Kidney (tissue), 14 donors: ENCODE data around the gene PPFIBP2. TPM values are rescaled to one million over a fixed set of nuclear protein-coding genes. Genes with fewer than 3 reads are reported as not detected.

Experiments used
- DNase-seq, 5 donors: peaks; one replicate each; pipeline ENCODE4 v3.0.0-alpha.2; 2013 to 2020
- FAIRE-seq: peaks from 2 replicates; lab custom pipeline; 2012; peaks lifted over from hg19 to GRCh38; lab: Jason Lieb, UNC
- H3K27ac ChIP-seq, 2 donors: one replicate each; pipeline ENCODE4 v1.7.0; 2013; ENCODE audit warnings: low read depth in 2 of 2, low read length in 2 of 2, inconsistent platforms in 1 of 2
- H3K27me3 ChIP-seq: one replicate; pipeline ENCODE4 v1.7.1; 2013; ENCODE audit warnings: low read length, inconsistent platforms; ENCODE audit not compliant: control insufficient read depth, insufficient read depth
- H3K36me3 ChIP-seq, 3 donors: one replicate each; pipeline versions ENCODE4 v1.7.0 to v1.7.1; 2013; ENCODE audit warnings: low read length in 3 of 3, control low read depth in 1 of 3, inconsistent platforms in 1 of 3; ENCODE audit not compliant: insufficient read depth in 3 of 3, control insufficient read depth in 2 of 3
- H3K4me1 ChIP-seq, 3 donors: one replicate each; pipeline versions ENCODE4 v1.7.0 to v1.7.1; 2013; ENCODE audit warnings: low read length in 3 of 3, inconsistent platforms in 1 of 3, low read depth in 1 of 3; ENCODE audit not compliant: control insufficient read depth in 2 of 3, insufficient read depth in 2 of 3
- H3K4me3 ChIP-seq, 3 donors: one replicate each; pipeline versions ENCODE4 v1.7.0 to v1.8.1; 2013; ENCODE audit warnings: low read length in 3 of 3, control low read depth in 1 of 3, inconsistent platforms in 1 of 3
- H3K9ac ChIP-seq, 3 donors: one replicate each; pipeline versions ENCODE4 v1.7.0 to v1.7.1; 2013; ENCODE audit warnings: low read length in 3 of 3, control low read depth in 1 of 3, inconsistent platforms in 1 of 3
- H3K9me3 ChIP-seq, 3 donors: one replicate each; pipeline versions ENCODE4 v1.7.0 to v1.7.1; 2013; ENCODE audit warnings: low read length in 3 of 3, control low read depth in 1 of 3, inconsistent platforms in 1 of 3; ENCODE audit not compliant: control insufficient read depth in 2 of 3, insufficient read depth in 1 of 3
- CTCF ChIP-seq: IDR thresholded peaks from 3 replicates; pipeline ENCODE4 v1.5.1; 2012; ENCODE audit warnings: mild to moderate bottlenecking, moderate library complexity, borderline replicate concordance; ENCODE audit not compliant: insufficient read depth; ENCODE audit errors: extremely low read depth
- intact Hi-C: fragments of 100-400 bp; cut with DNase I; formaldehyde crosslinking; loops from one replicate; pipeline ENCODE4 v1.11.1; 2022
- polyA plus RNA-seq: library from polyadenylated mRNA; stranded (reverse); fragments of 350-450 nt; fragmentation: Illumina TruSeq; extraction: RNeasy Lipid Tissue Mini Kit (QIAGEN cat#74804); gene quantifications from one replicate; pipeline ENCODE4 v1.2.3, GENCODE V29; 2014; ENCODE audit warnings: low read depth, low replicate concordance; ENCODE audit not compliant: insufficient read depth
- total RNA-seq: library from RNA; stranded (reverse); fragmentation: NEBNext Ultra II Directional; extraction: Animal tissue kit (Norgen Biotek cat#: 25700); gene quantifications from one replicate; pipeline ENCODE4 v1.2.1, GENCODE V29; 2021
- donor health status: control.
- donor health status: control.
- donor health status: control.
- donor health status: control.
- donor health status: control.
- donor health status: DM: yes; HTN: yes; CAD: no.
- donor health status: Normal renal cell carcinoma (clear cell type).

Gene PPFIBP2
- total and polyA plus RNA-seq, 2 donors from 2014 or later, result 31.6 to 44.4 TPM

DNA sequence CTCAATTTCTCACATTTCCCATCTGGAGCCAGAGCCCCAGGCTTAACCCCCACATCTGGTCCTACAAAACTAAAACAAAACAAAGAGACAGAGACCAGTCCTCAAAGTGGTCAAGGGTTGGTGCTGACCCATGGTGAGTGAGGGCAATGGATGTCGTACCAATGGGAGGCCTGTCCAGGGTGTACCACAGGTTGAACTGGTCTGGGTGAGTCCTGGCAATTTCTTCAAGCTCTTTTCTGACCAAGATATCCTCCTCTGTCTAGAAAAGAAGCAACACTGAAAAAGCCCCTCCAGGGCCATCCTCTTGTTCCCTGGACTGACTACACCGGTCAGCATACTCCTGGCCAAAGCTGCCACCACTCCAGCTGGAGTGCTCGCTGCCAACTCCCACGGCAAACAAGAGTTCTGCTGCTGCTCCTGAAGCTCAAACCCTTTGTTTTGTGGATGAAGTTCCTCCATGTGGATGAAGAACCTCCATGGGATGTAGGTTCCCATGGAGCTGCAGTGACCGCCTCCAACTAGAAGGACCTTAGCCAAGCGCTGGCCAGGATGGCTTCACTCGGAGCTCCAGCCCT is 152.6 kb downstream of the PPFIBP2 start:
- Histone ChIP-seq H3K27me3 (no peaks in the 10 kb centered on the region), H3K4me1 (peaks cover 0 to 3% (median 0%) of the 10 kb centered on the region in 3 donors), H3K36me3 (peaks cover 0 to 7% (median 3%) of the 10 kb centered on the region in 3 donors), H3K9me3 (no peaks in the 10 kb centered on the region), H3K27ac (no peak overlapping the region), H3K9ac (no peak overlapping the region), H3K4me3 (no peak overlapping the region)
- intact Hi-C loops, result no loop called here
- FAIRE-seq, result no peak
- no peak for TF ChIP-seq CTCF
- no peak for DNase-seq

DNA sequence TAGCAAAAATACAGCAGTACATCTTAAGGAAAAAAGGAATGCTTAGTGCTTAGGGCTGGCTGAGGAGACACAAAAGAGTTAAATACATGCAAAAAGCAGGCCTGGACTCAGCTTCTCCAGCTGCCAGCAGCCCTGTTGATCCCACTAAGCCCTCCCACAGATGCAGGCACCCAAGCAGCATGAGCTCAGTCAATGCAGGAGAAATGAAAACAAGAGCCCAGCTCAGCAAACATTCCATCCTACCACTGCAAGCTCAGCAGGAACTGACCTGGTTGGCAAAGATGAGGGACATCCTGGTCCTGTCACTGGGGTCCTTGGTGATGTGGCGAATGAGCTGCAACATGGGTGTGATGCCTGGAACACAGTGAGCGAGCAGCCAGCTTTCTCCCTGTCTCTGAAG is 153.7 kb downstream of the PPFIBP2 start:
- Histone ChIP-seq H3K9me3 (no peaks in the 10 kb centered on the region), H3K36me3 (peaks cover 0 to 7% (median 3%) of the 10 kb centered on the region in 3 donors), H3K9ac (no peak overlapping the region), H3K4me3 (no peak overlapping the region), H3K27me3 (no peaks in the 10 kb centered on the region), H3K27ac (no peak overlapping the region), H3K4me1 (peaks cover 0 to 5% (median 0%) of the 10 kb centered on the region in 3 donors)
- FAIRE-seq (no peak), DNase-seq (peak in 1 of 5 donors; percentile 43)
- TF ChIP-seq CTCF, result no peak
- intact Hi-C loops, result no loop called here

- no peaks in the 10 kb centered on the region for H3K9me3 ChIP-seq
- H3K36me3 ChIP-seq, result peaks cover 0 to 7% (median 3%) of the 10 kb centered on the region in 3 donors
- TF ChIP-seq CTCF, result no peak
- peaks cover 0 to 12% (median 4%) of the 10 kb centered on the region in 3 donors for H3K4me1 ChIP-seq
- H3K27me3 ChIP-seq, result no peaks in the 10 kb centered on the region
- FAIRE-seq (no peak), DNase-seq (no peak)
- intact Hi-C loops, result no loop called here
- H3K27ac ChIP-seq, result no peak overlapping the region
- H3K4me3 ChIP-seq, result no peak overlapping the region
- no peak overlapping the region for H3K9ac ChIP-seq
Measured at GRCh38 chr11:7668464-7668863, 154.7 kb downstream of the PPFIBP2 start.
